Psoas muscle (tissue), 8 donors: ENCODE data around the gene GLT6D1. TPM values are rescaled to one million over a fixed set of nuclear protein-coding genes. Genes with fewer than 3 reads are reported as not detected.

Source experiments
- ATAC-seq, 4 donors: fragments of 200-7000 bp; cut with Tn5 transposase; one replicate each; pipeline ENCODE4 v1.9.1; 2020; ENCODE audit warnings: moderate library complexity in 3 of 4, mild to moderate bottlenecking in 2 of 4
- DNase-seq, 2 donors: peaks; one replicate each; pipeline ENCODE4 v3.0.0-alpha.2; 2020
- H3K27ac ChIP-seq: fragments of 200-600 bp; one replicate; pipeline ENCODE4 v1.8.0; 2022
- H3K27me3 ChIP-seq, 3 donors: fragments of 200-600 bp in 1 of 3; one replicate each; pipeline versions ENCODE4 v1.6.1 to v1.8.0; 2013 to 2022; ENCODE audit warnings: low read length in 2 of 3, mild to moderate bottlenecking in 2 of 3, moderate library complexity in 1 of 3; ENCODE audit not compliant: insufficient read depth in 3 of 3
- H3K36me3 ChIP-seq, 2 donors: fragments of 200-600 bp in 1 of 2; one replicate each; pipeline versions ENCODE4 v1.6.1 to v1.8.0; 2013 to 2022; ENCODE audit warnings: low read depth in 1 of 2, mild to moderate bottlenecking in 1 of 2, moderate library complexity in 1 of 2; ENCODE audit not compliant: insufficient read depth in 1 of 2
- H3K4me1 ChIP-seq: fragments of 200-600 bp; one replicate; pipeline ENCODE4 v1.8.0; 2022
- H3K4me3 ChIP-seq: fragments of 200-600 bp; one replicate; pipeline ENCODE4 v1.8.0; 2022; ENCODE audit warnings: mild to moderate bottlenecking
- H3K9me3 ChIP-seq: fragments of 200-600 bp; one replicate; pipeline ENCODE4 v1.8.0; 2022
- CTCF ChIP-seq: fragments of 200-600 bp; IDR thresholded peaks from one replicate; pipeline ENCODE4 v1.8.0; 2022; ENCODE audit warnings: antibody characterized with exemption
- WGBS, 3 donors: extraction: QIAGEN DNeasy Blood & Tissue Kit; methylation state at CpG; one replicate each; pipeline versions ENCODE4 v1.1.6 to v1.1.7; 2013; 5-methylcytosine and 5-hydroxymethylcytosine counted together
- intact Hi-C, 2 donors: fragments of 100-400 bp; cut with DNase I; formaldehyde crosslinking; loops; one replicate each; pipeline versions ENCODE4 v1.11.0 to v1.14.2; 2022
- polyA plus RNA-seq, 3 donors: library from polyadenylated mRNA; stranded (reverse); fragments of 200-250 nt; gene quantifications; one replicate each; pipeline ENCODE4 v1.2.3, GENCODE V29; 2013
- total RNA-seq, 4 donors: library from RNA; stranded (reverse); fragmentation: NEBNext Ultra II Directional in 2 of 4; extraction: Animal tissue kit (Norgen Biotek cat#: 25700) in 2 of 4; gene quantifications; one replicate each; pipeline versions ENCODE4 v1.2.1 to v1.2.4, GENCODE V29; 2021 to 2023
- donor health status: healthy with polysubstance abuse.
- donor health status: DM: no; HTN: no; CAD: no; lungs with moderate emphysema.
- donor health status: Bipolar disorder and iron deficiency.
- donor health status: healthy.
- donor health status: DM: yes; HTN: yes; CAD: no.
- donor health status: DM: no; HTN: no; CAD: no.
- donor health status: DM: no; HTN: no; CAD: no.
- donor health status: DM: yes; HTN: yes; CAD: no.

The GLT6D1 gene
- total and polyA plus RNA-seq, 7 donors: not detected

DNA sequence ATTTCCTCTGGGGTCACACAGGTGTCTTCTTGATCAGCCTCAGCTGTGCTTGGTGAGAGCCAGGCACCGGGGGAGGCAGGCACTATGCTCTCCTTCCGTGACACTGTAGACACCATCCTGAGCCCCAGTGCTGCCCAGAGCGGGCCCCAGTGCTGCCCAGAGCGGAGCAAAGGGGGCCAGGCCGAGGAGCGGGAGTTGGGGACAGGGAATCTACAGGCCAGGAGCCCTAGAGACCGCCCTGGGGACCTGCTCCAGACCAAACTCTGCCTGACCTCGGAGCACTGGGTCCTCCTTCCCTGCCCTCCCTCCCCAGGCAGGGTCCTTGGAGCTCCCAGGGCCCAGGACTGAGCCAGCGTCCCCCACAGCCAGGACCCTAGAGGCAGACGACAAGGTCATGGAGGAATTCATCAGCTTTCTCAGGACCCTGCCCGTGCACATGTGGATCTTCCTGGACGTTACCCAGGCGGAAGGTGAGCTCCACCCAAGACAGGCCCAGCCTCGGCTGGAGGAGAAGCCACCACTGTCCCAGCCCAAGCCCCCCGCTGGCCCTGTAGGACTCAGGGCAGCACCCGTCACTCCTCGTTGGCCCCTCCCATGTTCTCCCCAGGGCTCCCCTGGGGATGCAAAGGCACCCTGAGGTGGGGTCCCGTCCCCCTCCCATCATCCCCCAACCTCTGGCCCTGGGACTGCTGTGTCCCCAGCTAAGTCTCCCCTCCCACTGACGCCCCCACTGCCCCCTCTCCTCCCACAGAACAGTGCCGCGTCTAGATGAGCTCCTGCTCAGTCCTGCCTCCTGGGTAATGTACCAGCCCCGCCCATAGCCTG, 47.6 kb downstream of the GLT6D1 start:
- ATAC-seq (no peak), DNase-seq (peak in 1 of 2 donors; percentile 44)
- Histone ChIP-seq H3K9me3 (no peaks in the 10 kb centered on the region), H3K27me3 (peaks cover 0 to 31% (median 8%) of the 10 kb centered on the region in 3 donors), H3K4me3 (no peak overlapping the region), H3K36me3 (no peaks in the 10 kb centered on the region), H3K27ac (no peak overlapping the region), H3K4me1 (no peaks in the 10 kb centered on the region)
- no peak for TF ChIP-seq CTCF
- WGBS, 3 donors: 71 to 72% (median 72%) methylated on average over 20 to 22 of the region's 22 CpGs
- intact Hi-C loops: no loop called here

- WGBS, 3 donors: 73 to 79% (median 77%) methylated on average over 25 of the region's 25 CpGs
- H3K4me3 ChIP-seq: no peak overlapping the region
- H3K27ac ChIP-seq: no peak overlapping the region
- no peaks in the 10 kb centered on the region for H3K9me3 ChIP-seq
- ATAC-seq (no peak), DNase-seq (peak in 1 of 2 donors; percentile 30)
- intact Hi-C loops: no loop called here
- peaks cover 0 to 31% (median 11%) of the 10 kb centered on the region in 3 donors for H3K27me3 ChIP-seq
- no peak for TF ChIP-seq CTCF
- no peaks in the 10 kb centered on the region for H3K36me3 ChIP-seq
- no peaks in the 10 kb centered on the region for H3K4me1 ChIP-seq
Measured at GRCh38 chr9:135590486-135591079, 48.8 kb downstream of the GLT6D1 start.

GRCh38 chr9:135589596-135590485, 49.5 kb downstream of the GLT6D1 start:
- no peaks in the 10 kb centered on the region for H3K36me3 ChIP-seq
- ATAC-seq: no peak
- intact Hi-C loops: no loop called here
- WGBS, 3 donors: 67 to 72% (median 68%) methylated on average over 15 of the region's 15 CpGs
- no peak overlapping the region for H3K4me3 ChIP-seq
- no peak overlapping the region for H3K27ac ChIP-seq
- H3K27me3 ChIP-seq: peaks cover 0 to 37% (median 11%) of the 10 kb centered on the region in 3 donors
- H3K9me3 ChIP-seq: no peaks in the 10 kb centered on the region
- peak in 1 of 2 donors; percentile 34 for DNase-seq
- no peaks in the 10 kb centered on the region for H3K4me1 ChIP-seq
- TF ChIP-seq CTCF: no peak

GRCh38 chr9:135588886-135589595, 50.3 kb downstream of the GLT6D1 start:
- H3K27ac ChIP-seq: no peak overlapping the region
- peak in 1 of 2 donors; percentile 39 for DNase-seq
- intact Hi-C loops: no loop called here
- ATAC-seq: no peak
- H3K4me1 ChIP-seq: no peaks in the 10 kb centered on the region
- 80 to 88% (median 87%) methylated on average over 20 of the region's 20 CpGs for WGBS, 3 donors
- H3K9me3 ChIP-seq: no peaks in the 10 kb centered on the region
- H3K36me3 ChIP-seq: no peaks in the 10 kb centered on the region
- no peak overlapping the region for H3K4me3 ChIP-seq
- no peak for TF ChIP-seq CTCF
- H3K27me3 ChIP-seq: peaks cover 0 to 38% (median 11%) of the 10 kb centered on the region in 3 donors
